Mucosa of stomach (tissue), 1 donor: ENCODE results near the gene LPAR6.
"Not testable (repeated sequence)": the region's sequence is repeated elsewhere in the genome, so short reads cannot be mapped to it uniquely, and the experiment has no call there.

Experiments used
- H3K27me3 ChIP-seq: one replicate; pipeline ENCODE4 v1.7.0; 2013; ENCODE audit warnings: mild to moderate bottlenecking, low read length; ENCODE audit not compliant: control insufficient read depth, insufficient read depth
- H3K36me3 ChIP-seq: one replicate; pipeline ENCODE4 v1.7.0; 2013; ENCODE audit warnings: low read length; ENCODE audit not compliant: control insufficient read depth, insufficient read depth
- H3K4me1 ChIP-seq: one replicate; pipeline ENCODE4 v1.7.0; 2013; ENCODE audit warnings: mild to moderate bottlenecking, low read length; ENCODE audit not compliant: control insufficient read depth, insufficient read depth
- H3K4me3 ChIP-seq: one replicate; pipeline ENCODE4 v1.7.0; 2013; ENCODE audit warnings: low read length
- H3K9ac ChIP-seq: one replicate; pipeline ENCODE4 v1.7.0; 2013; ENCODE audit warnings: mild to moderate bottlenecking, low read length, moderate library complexity
- H3K9me3 ChIP-seq: one replicate; pipeline ENCODE4 v1.7.0; 2013; ENCODE audit warnings: mild to moderate bottlenecking, low read length, moderate library complexity; ENCODE audit not compliant: control insufficient read depth
- donor health status: Pancreatic carcinoma.

Gene LPAR6

GRCh38 chr13:48434200-48434599, 21.3 kb upstream of the LPAR6 start:
- H3K36me3 ChIP-seq = no peaks in the 10 kb centered on the region
- H3K4me1 ChIP-seq = peaks cover 29% of the 10 kb centered on the region
- no peaks in the 10 kb centered on the region for H3K27me3 ChIP-seq

GRCh38 chr13:48431987-48432615, 19.2 kb upstream of the LPAR6 start:
- H3K27me3 ChIP-seq = no peaks in the 10 kb centered on the region
- no peak overlapping the region for H3K9ac ChIP-seq
- H3K36me3 ChIP-seq = no peaks in the 10 kb centered on the region
- H3K9me3 ChIP-seq = no peaks in the 10 kb centered on the region
- H3K4me1 ChIP-seq = peaks cover 19% of the 10 kb centered on the region
- no peak overlapping the region for H3K4me3 ChIP-seq

More at GRCh38 chr13:48434200-48434599, 21.3 kb upstream of the LPAR6 start:
- no peak overlapping the region for H3K4me3 ChIP-seq
- H3K9ac ChIP-seq = no peak overlapping the region
- H3K9me3 ChIP-seq = no peaks in the 10 kb centered on the region

- H3K27me3 ChIP-seq = no peaks in the 10 kb centered on the region
- H3K36me3 ChIP-seq = no peaks in the 10 kb centered on the region
- no peaks in the 10 kb centered on the region for H3K9me3 ChIP-seq
- no peak overlapping the region for H3K4me3 ChIP-seq
- H3K9ac ChIP-seq = no peak overlapping the region
- H3K4me1 ChIP-seq = peaks cover 13% of the 10 kb centered on the region
These were observed 18.5 kb upstream of the LPAR6 start for GRCh38 chr13:48431431-48431830.

GRCh38 chr13:48429886-48430285, 17.0 kb upstream of the LPAR6 start:
- Histone ChIP-seq H3K27me3 (no peaks in the 10 kb centered on the region), H3K4me1 (peaks cover 8% of the 10 kb centered on the region), H3K9ac (no peak overlapping the region), H3K4me3 (no peak overlapping the region), H3K9me3 (no peaks in the 10 kb centered on the region), H3K36me3 (no peaks in the 10 kb centered on the region)

DNA sequence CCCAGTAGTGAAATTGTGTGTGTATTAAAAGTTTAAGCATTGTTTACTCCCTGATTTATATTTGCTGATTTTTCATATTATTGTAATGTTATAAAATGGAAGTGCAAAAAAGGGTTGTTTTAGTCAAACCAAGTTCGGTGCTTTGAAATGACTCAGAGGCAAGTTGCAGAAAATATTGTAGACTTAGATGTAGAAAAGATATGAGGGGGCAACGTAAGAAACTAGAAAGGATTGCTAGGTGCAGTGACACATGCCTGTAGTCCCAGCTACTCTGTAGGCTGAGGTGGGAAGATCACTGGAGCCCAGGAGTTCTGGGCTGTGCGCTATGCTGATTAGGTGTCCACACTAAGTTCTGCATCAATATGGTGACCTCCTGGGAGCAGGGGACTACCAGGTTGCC, 16.1 kb upstream of the LPAR6 start:
- Histone ChIP-seq H3K4me3 (no peak overlapping the region), H3K36me3 (no peaks in the 10 kb centered on the region), H3K4me1 (peaks cover 8% of the 10 kb centered on the region), H3K27me3 (no peaks in the 10 kb centered on the region), H3K9me3 (no peaks in the 10 kb centered on the region), H3K9ac (no peak overlapping the region)

DNA sequence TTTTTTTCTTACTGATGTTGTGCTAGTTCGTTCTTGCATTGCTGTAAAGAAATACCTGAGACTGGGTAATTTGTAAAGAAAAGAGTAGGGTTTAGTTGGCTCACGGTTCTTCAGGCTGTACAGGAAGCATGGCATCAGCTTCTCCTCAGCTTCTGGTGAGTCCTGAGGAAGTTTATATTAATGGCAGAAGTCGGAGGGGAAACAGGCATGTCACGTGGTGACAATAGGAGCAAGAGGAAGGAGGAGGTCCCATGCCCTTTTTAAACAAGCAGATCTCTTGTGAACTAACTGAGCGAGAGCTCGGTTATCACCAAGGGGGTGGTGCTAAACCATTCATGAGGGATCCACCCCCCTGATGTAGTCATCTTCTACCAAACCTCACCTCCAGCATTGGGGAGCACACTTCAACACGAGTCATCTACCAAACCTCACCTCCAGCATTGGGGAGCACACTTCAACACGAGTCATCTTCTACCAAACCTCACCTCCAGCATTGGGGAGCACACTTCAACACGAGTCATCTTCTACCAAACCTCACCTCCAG, 13.9 kb upstream of the LPAR6 start:
- not testable (repeated sequence) for H3K4me1 ChIP-seq, H3K36me3 ChIP-seq, H3K4me3 ChIP-seq, H3K9ac ChIP-seq, H3K9me3 ChIP-seq, H3K27me3 ChIP-seq

- H3K36me3 ChIP-seq = no peaks in the 10 kb centered on the region
- no peak overlapping the region for H3K9ac ChIP-seq
- H3K4me1 ChIP-seq = no peaks in the 10 kb centered on the region
- H3K4me3 ChIP-seq = no peak overlapping the region
- no peaks in the 10 kb centered on the region for H3K9me3 ChIP-seq
- H3K27me3 ChIP-seq = no peaks in the 10 kb centered on the region
These were observed 13.1 kb upstream of the LPAR6 start for GRCh38 chr13:48426052-48426451.

DNA sequence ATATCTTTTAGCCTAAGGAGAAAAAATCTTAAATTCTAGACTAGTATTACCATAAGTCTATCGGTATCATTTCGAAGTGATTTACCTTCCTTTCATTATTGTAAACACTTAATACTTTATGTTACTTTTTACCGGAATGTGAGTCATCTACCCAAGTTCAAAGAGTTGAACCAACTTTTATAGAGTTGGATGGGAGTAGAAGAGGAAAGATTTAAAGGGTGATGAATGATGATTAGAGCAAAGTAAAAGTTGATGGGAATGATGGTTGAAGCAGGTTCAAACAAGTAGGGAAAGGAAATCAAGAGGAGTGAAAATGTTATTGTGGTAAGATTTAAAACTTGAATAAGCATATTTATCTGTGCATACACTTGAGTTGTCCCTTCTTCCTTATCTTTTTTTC, 11.3 kb upstream of the LPAR6 start:
- Histone ChIP-seq H3K36me3 (no peaks in the 10 kb centered on the region), H3K27me3 (no peaks in the 10 kb centered on the region), H3K4me1 (no peaks in the 10 kb centered on the region)

DNA sequence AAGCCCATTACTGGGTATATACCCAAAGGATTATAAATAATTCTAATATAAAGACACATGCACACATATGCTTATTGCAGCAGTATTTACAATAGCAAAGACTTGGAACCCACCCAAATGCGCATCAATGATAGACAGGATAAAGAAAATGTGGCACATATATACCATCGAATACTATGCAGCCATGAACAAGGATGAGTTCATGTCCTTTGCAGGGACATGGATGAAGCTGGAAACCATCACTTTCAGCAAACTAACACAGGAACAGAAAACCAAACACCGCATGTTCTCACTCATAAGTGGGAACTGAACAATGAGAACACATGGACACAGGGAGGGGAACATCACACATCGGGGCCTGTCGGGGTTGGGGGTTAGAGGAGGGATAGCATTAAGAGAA, 9.1 kb upstream of the LPAR6 start:
- not testable (repeated sequence) for H3K4me1 ChIP-seq, H3K4me3 ChIP-seq, H3K27me3 ChIP-seq, H3K9ac ChIP-seq, H3K36me3 ChIP-seq, H3K9me3 ChIP-seq

More for the DNA sequence above, 11.3 kb upstream of the LPAR6 start:
- Histone ChIP-seq H3K9me3 (no peaks in the 10 kb centered on the region), H3K4me3 (no peak overlapping the region), H3K9ac (no peak overlapping the region)

- no peaks in the 10 kb centered on the region for H3K27me3 ChIP-seq
- H3K4me1 ChIP-seq = no peaks in the 10 kb centered on the region
- H3K36me3 ChIP-seq = no peaks in the 10 kb centered on the region
- no peaks in the 10 kb centered on the region for H3K9me3 ChIP-seq
- H3K9ac ChIP-seq = no peak overlapping the region
- no peak overlapping the region for H3K4me3 ChIP-seq
These were observed 2.6 kb upstream of the LPAR6 start for GRCh38 chr13:48415516-48415915.

DNA sequence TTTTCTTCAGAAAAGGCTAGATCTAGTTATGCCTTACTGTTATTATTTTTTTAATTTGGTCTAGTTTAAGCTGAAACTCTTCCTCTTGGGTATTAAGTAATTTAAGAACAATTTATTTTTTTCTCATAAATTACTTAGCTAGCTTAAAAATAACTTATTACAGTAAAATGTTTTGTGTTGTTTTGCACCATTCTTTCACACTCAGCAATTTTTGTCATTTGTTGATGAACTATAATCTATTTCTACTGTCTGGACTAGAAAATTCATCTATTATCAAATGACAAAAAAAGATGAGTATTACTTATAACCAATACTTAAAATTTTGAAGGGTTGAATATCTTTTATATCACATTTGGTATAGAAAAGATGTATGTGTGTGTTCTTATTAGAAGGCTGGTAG, 1.6 kb upstream of the LPAR6 start:
- no peak overlapping the region for H3K9ac ChIP-seq
- H3K9me3 ChIP-seq = no peaks in the 10 kb centered on the region
- H3K36me3 ChIP-seq = no peaks in the 10 kb centered on the region
- H3K27me3 ChIP-seq = no peaks in the 10 kb centered on the region
- H3K4me3 ChIP-seq = no peak overlapping the region
- no peaks in the 10 kb centered on the region for H3K4me1 ChIP-seq

- Histone ChIP-seq H3K9ac (peak overlapping the region; percentile 87), H3K4me1 (no peaks in the 10 kb centered on the region), H3K36me3 (no peaks in the 10 kb centered on the region), H3K4me3 (peak overlapping the region; percentile 65), H3K9me3 (no peaks in the 10 kb centered on the region), H3K27me3 (no peaks in the 10 kb centered on the region)
These were observed 927 bp downstream of the LPAR6 start for GRCh38 chr13:48411841-48412531.
